Esophagus mucosa (tissue), 1 donor: ENCODE data around the gene NTRK1. TPM values are rescaled to one million over a fixed set of nuclear protein-coding genes. Genes with fewer than 3 reads are reported as not detected.

ENCODE experiments used
- ATAC-seq: fragments of 200-7000 bp; cut with Tn5 transposase; one replicate; pipeline ENCODE4 v1.9.1; 2020
- total RNA-seq: library from RNA; stranded (reverse); gene quantifications from one replicate; pipeline ENCODE4 v1.2.4, GENCODE V29; 2023
- donor health status: DM: yes; HTN: yes; CAD: no.

The NTRK1 gene
- 0.16 TPM for total RNA-seq

GRCh38 chr1:156860628-156861423 is at the start of gene NTRK1:
NTRK1 (plus strand) TSS chr1:156860865; CDS start chr1:156860935, 70 bp downstream.
- ATAC-seq, result peak; percentile 17

- ATAC-seq, result no peak
These were observed 49.5 kb upstream of the NTRK1 start for GRCh38 chr1:156811168-156811567.

- ATAC-seq, result no peak
These were observed 48.2 kb upstream of the NTRK1 start for GRCh38 chr1:156812293-156812990.

GRCh38 chr1:156813298-156813697 is 47.4 kb upstream of the NTRK1 start:
- ATAC-seq, result no peak

GRCh38 chr1:156813750-156814570 is 46.7 kb upstream of the NTRK1 start:
- peak; percentile 75 for ATAC-seq

- peak; percentile 53 for ATAC-seq
These were observed 45.9 kb upstream of the NTRK1 start for GRCh38 chr1:156814571-156815260.

GRCh38 chr1:156815307-156815826 is 45.3 kb upstream of the NTRK1 start:
- peak; percentile 20 for ATAC-seq

GRCh38 chr1:156815961-156816422 is 44.7 kb upstream of the NTRK1 start:
- no peak for ATAC-seq

- peak; percentile 64 for ATAC-seq
These were observed 43.9 kb upstream of the NTRK1 start, which contains the start of gene SH2D2A for GRCh38 chr1:156816561-156817328. SH2D2A (minus strand) TSS chr1:156816848; CDS start chr1:156816708, 140 bp downstream.

- no peak for ATAC-seq
These were observed 38.9 kb upstream of the NTRK1 start for GRCh38 chr1:156821801-156822200.

GRCh38 chr1:156822680-156823079 is 38.0 kb upstream of the NTRK1 start:
- ATAC-seq, result no peak

GRCh38 chr1:156823210-156823790 is 37.4 kb upstream of the NTRK1 start:
- ATAC-seq, result no peak

- ATAC-seq, result no peak
These were observed 34.0 kb upstream of the NTRK1 start for GRCh38 chr1:156826630-156827029.

- no peak for ATAC-seq
These were observed 32.1 kb upstream of the NTRK1 start for GRCh38 chr1:156828400-156829124.

GRCh38 chr1:156832434-156832833 is 28.2 kb upstream of the NTRK1 start:
- no peak for ATAC-seq

GRCh38 chr1:156833603-156834002 is 27.1 kb upstream of the NTRK1 start:
- no peak for ATAC-seq

GRCh38 chr1:156834322-156834721 is 26.3 kb upstream of the NTRK1 start:
- ATAC-seq, result no peak

GRCh38 chr1:156836041-156836654 is 24.5 kb upstream of the NTRK1 start:
- ATAC-seq, result no peak

- no peak for ATAC-seq
These were observed 23.8 kb upstream of the NTRK1 start for GRCh38 chr1:156836892-156837291.

- peak; percentile 50 for ATAC-seq
These were observed 21.7 kb upstream of the NTRK1 start for GRCh38 chr1:156838972-156839371.
